Mesenchymal stem cell (in vitro differentiated cells and primary cell): Measurements from ENCODE around the gene LHFPL2.

Experiments used
- DNase-seq: peaks from one replicate; pipeline ENCODE4 v3.0.0-alpha.2; 2013
- H2AFZ ChIP-seq: one replicate; pipeline ENCODE4 v1.6.1; 2013; ENCODE audit warnings: low read depth, mild to moderate bottlenecking, control low read depth, inconsistent platforms, low read length, moderate library complexity
- H2AK5ac ChIP-seq: 2 replicates; pipeline ENCODE4 v1.6.1; 2013; ENCODE audit warnings: low read length, moderate library complexity, mild to moderate bottlenecking, inconsistent platforms; ENCODE audit not compliant: severe bottlenecking
- H2BK120ac ChIP-seq: one replicate; pipeline ENCODE4 v1.6.1; 2013; ENCODE audit warnings: low read depth, mild to moderate bottlenecking, inconsistent platforms, low read length, moderate library complexity
- H2BK12ac ChIP-seq, 2 experiments: one replicate each; pipeline ENCODE4 v1.6.1; 2013; ENCODE audit warnings: inconsistent platforms in 2 of 2, low read length in 2 of 2, mild to moderate bottlenecking in 2 of 2, moderate library complexity in 2 of 2, control low read depth in 1 of 2
- H2BK15ac ChIP-seq: one replicate; pipeline ENCODE4 v1.6.1; 2013; ENCODE audit warnings: mild to moderate bottlenecking, low read depth, inconsistent platforms; ENCODE audit not compliant: poor library complexity, severe bottlenecking
- H2BK5ac ChIP-seq: 2 replicates; pipeline ENCODE4 v1.6.1; 2013; ENCODE audit warnings: low read depth, mild to moderate bottlenecking, low read length, control low read depth, inconsistent platforms; ENCODE audit not compliant: poor library complexity, severe bottlenecking
- H3K14ac ChIP-seq, 2 experiments: one replicate each; pipeline ENCODE4 v1.6.1; 2013; ENCODE audit warnings: inconsistent platforms in 2 of 2, low read length in 2 of 2, control low read depth in 1 of 2, mild to moderate bottlenecking in 1 of 2, moderate library complexity in 1 of 2
- H3K18ac ChIP-seq, 2 experiments: one replicate each; pipeline ENCODE4 v1.6.1; 2013; ENCODE audit warnings: inconsistent platforms in 2 of 2, low read length in 2 of 2, control low read depth in 1 of 2, low read depth in 1 of 2, mild to moderate bottlenecking in 1 of 2
- H3K23ac ChIP-seq, 2 experiments: one replicate each; pipeline ENCODE4 v1.6.1; 2013; ENCODE audit warnings: inconsistent platforms in 2 of 2, low read length in 2 of 2, mild to moderate bottlenecking in 2 of 2, moderate library complexity in 2 of 2, control low read depth in 1 of 2
- H3K27ac ChIP-seq: 2 replicates; pipeline ENCODE4 v1.5.1; 2013; ENCODE audit warnings: mild to moderate bottlenecking, moderate library complexity, low read length, control low read depth, inconsistent platforms; ENCODE audit not compliant: poor library complexity, severe bottlenecking
- H3K27me3 ChIP-seq, 2 experiments: 2 replicates each; pipeline versions ENCODE4 v1.6.1 to v1.7.0; 2013; ENCODE audit warnings: low read length in 2 of 2, mild to moderate bottlenecking in 2 of 2, moderate library complexity in 2 of 2, control low read depth in 1 of 2, inconsistent platforms in 1 of 2; ENCODE audit not compliant: control insufficient read depth in 1 of 2, insufficient read depth in 1 of 2
- H3K36me3 ChIP-seq, 2 experiments: 2 replicates each; pipeline versions ENCODE4 v1.6.1 to v1.7.0; 2013; ENCODE audit warnings: low read length in 2 of 2, control low read depth in 1 of 2, inconsistent platforms in 1 of 2, low read depth in 1 of 2, mild to moderate bottlenecking in 1 of 2; ENCODE audit not compliant: insufficient read depth in 2 of 2, control insufficient read depth in 1 of 2
- H3K4ac ChIP-seq, 2 experiments: one replicate each; pipeline ENCODE4 v1.6.1; 2013; ENCODE audit warnings: inconsistent platforms in 2 of 2, low read length in 2 of 2, mild to moderate bottlenecking in 2 of 2, moderate library complexity in 2 of 2, control low read depth in 1 of 2, low read depth in 1 of 2
- H3K4me1 ChIP-seq: 2 replicates; pipeline ENCODE4 v1.6.1; 2013; ENCODE audit warnings: low read depth, low read length, control low read depth; ENCODE audit not compliant: control insufficient read depth, insufficient read depth
- H3K4me2 ChIP-seq: 2 replicates; pipeline ENCODE4 v1.6.1; 2013; ENCODE audit warnings: low read length, mild to moderate bottlenecking, inconsistent platforms; ENCODE audit not compliant: poor library complexity, severe bottlenecking
- H3K4me3 ChIP-seq, 2 experiments: 2 replicates each; pipeline versions ENCODE4 v1.5.1 to v1.7.0; 2013; ENCODE audit warnings: low read length in 2 of 2, mild to moderate bottlenecking in 2 of 2, control low read depth in 1 of 2, low read depth in 1 of 2; ENCODE audit not compliant: insufficient read depth in 1 of 2
- H3K79me1 ChIP-seq: replicated peaks from 2 replicates; pipeline ENCODE4 v1.6.1; 2013; ENCODE audit warnings: mild to moderate bottlenecking, control low read depth, low read length, inconsistent platforms; ENCODE audit not compliant: poor library complexity, severe bottlenecking
- H3K9ac ChIP-seq: 2 replicates; pipeline ENCODE4 v1.7.0; 2013; ENCODE audit warnings: mild to moderate bottlenecking, low read length, moderate library complexity
- H3K9me3 ChIP-seq: 2 replicates; pipeline ENCODE4 v1.7.0; 2013; ENCODE audit warnings: mild to moderate bottlenecking, low read length; ENCODE audit not compliant: control insufficient read depth
- H4K8ac ChIP-seq: one replicate; pipeline ENCODE4 v1.6.1; 2013; ENCODE audit warnings: inconsistent platforms, mild to moderate bottlenecking, low read length, moderate library complexity
- H4K91ac ChIP-seq: one replicate; pipeline ENCODE4 v1.6.1; 2013; ENCODE audit warnings: mild to moderate bottlenecking, low read length, inconsistent platforms
- WGBS: methylation state at CpG from one replicate; pipeline ENCODE4 v1.1.7; 2013; ENCODE audit warnings: mixed read lengths; 5-methylcytosine and 5-hydroxymethylcytosine counted together

Gene LHFPL2

DNA sequence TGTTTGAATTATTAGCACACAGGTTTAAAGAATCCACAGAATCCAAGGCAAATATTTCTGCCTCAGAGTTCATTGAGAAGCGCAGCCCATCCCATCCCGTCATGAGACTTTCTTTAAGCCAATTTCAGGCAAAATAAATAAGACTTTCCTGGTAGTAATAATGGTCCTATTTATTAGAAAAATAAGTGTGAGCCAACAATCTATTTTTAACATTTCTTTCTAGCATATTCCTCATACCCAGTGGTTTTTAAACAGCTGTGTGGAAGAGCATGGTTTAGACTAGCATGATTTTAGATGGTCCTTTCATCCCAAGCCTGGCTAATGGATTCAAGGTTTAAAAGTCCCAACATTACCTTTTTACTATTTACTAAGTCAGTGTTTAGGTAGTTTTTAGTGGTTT lies 162.4 kb downstream of the LHFPL2 start:
- no peak overlapping the region for H2BK15ac ChIP-seq
- peaks cover 6% of the 10 kb centered on the region for H3K79me1 ChIP-seq
- no peak overlapping the region for H3K9ac ChIP-seq
- H3K4me2 ChIP-seq, result no peak overlapping the region
- no peak overlapping the region for H3K4me3 ChIP-seq
- no CpG with 5 or more reads among the region's 2 CpGs for WGBS
- H3K4me1 ChIP-seq, result no peaks in the 10 kb centered on the region
- no peak overlapping the region for H3K14ac ChIP-seq
- H4K8ac ChIP-seq, result no peak overlapping the region
- H2BK12ac ChIP-seq, result no peak overlapping the region
- H3K27me3 ChIP-seq, result no peaks in the 10 kb centered on the region
- no peak overlapping the region for H3K23ac ChIP-seq
- no peak overlapping the region for H3K4ac ChIP-seq
- H3K27ac ChIP-seq, result no peak overlapping the region
- H4K91ac ChIP-seq, result no peak overlapping the region
- peaks cover 9 to 82% of the 10 kb centered on the region in 2 experiments for H3K36me3 ChIP-seq
- H2BK120ac ChIP-seq, result no peak overlapping the region
- no peak overlapping the region for H2AFZ ChIP-seq
- no peak overlapping the region for H3K18ac ChIP-seq
- no peak overlapping the region for H2AK5ac ChIP-seq
- H2BK5ac ChIP-seq, result no peak overlapping the region
- no peaks in the 10 kb centered on the region for H3K9me3 ChIP-seq
- DNase-seq, result no peak

DNA sequence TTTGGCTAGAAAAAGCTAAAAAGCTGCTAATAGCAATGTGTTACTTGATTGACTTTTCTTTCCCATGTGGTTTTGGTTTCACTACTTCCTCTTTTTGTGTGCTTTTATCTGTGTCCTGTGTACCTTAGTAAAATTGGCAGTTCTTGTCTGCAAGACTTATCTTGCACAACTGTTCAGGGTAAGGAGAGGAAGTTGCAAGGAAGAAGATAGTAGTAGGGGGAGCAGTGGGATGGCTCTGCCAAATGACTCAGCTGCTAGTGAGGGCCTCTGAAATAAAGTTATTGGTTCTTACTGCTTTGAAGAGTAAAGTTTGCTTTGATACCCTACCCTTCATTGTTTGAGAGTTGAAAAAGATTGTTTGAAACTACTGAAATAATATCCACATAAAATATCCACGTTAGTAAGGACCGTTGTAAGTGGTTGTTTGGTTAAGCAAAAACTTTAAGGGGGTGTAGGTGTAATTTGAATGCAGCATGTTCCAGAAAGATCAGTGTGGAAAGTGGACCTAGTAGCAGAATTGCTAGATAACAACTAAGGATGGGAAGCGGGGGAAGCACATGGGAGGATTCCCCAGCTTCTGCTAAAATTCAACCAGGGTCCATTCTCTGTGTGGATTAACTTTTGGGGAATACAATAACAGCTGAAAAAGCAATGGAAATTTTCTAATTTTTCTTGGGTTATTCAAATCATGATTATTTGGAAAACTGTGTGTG lies 164.6 kb downstream of the LHFPL2 start:
- Histone ChIP-seq H3K18ac (no peak overlapping the region), H2BK15ac (no peak overlapping the region), H3K4me3 (no peak overlapping the region), H3K4ac (no peak overlapping the region), H2BK120ac (no peak overlapping the region), H3K4me2 (no peak overlapping the region), H2AK5ac (no peak overlapping the region), H2BK12ac (no peak overlapping the region), H3K27ac (no peak overlapping the region), H3K23ac (no peak overlapping the region), H3K4me1 (no peaks in the 10 kb centered on the region), H3K79me1 (peaks cover 2% of the 10 kb centered on the region), H3K36me3 (peaks cover 6 to 66% of the 10 kb centered on the region in 2 experiments), H4K91ac (no peak overlapping the region), H3K14ac (no peak overlapping the region), H3K27me3 (no peaks in the 10 kb centered on the region), H2BK5ac (no peak overlapping the region), H3K9ac (no peak overlapping the region), H4K8ac (no peak overlapping the region), H2AFZ (no peak overlapping the region), H3K9me3 (no peaks in the 10 kb centered on the region)
- DNase-seq, result peak; percentile 51
- 89% methylated on average over 3 of the region's 3 CpGs for WGBS

DNA sequence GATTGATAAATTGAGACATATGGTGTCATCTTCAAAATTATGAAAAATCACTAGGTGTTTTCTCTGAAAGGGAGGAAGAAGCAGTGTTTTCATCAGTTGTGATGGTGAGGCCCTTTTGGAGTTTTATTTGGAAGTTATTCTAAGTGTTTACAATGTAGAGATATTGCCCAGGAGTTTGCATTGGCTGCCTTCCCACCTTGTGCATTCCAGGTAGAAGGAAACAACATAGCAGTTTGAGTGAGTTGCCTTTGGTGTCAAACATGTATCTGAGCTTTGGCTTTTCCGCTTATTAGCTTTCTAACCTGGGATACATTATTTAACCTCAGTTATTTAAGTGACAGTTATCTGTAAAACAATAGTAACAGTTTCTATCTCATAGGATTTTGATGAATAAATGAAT lies 165.6 kb downstream of the LHFPL2 start:
- Histone ChIP-seq H4K8ac (no peak overlapping the region), H2AK5ac (no peak overlapping the region), H3K18ac (no peak overlapping the region), H3K9ac (no peak overlapping the region), H3K4me2 (no peak overlapping the region), H3K79me1 (peaks cover 2% of the 10 kb centered on the region), H3K4ac (no peak overlapping the region), H3K9me3 (no peaks in the 10 kb centered on the region), H3K4me1 (no peaks in the 10 kb centered on the region), H3K4me3 (no peak overlapping the region), H3K14ac (no peak overlapping the region), H2BK120ac (no peak overlapping the region), H2BK5ac (no peak overlapping the region), H2BK12ac (no peak overlapping the region), H3K27me3 (no peaks in the 10 kb centered on the region), H2AFZ (no peak overlapping the region), H3K27ac (no peak overlapping the region), H4K91ac (no peak overlapping the region), H3K36me3 (peaks cover 0 to 59% of the 10 kb centered on the region in 2 experiments), H2BK15ac (no peak overlapping the region), H3K23ac (no peak overlapping the region)
- no CpG with 5 or more reads among the region's 1 CpG for whole genome bisulfite sequencing
- DNase-seq, result no peak

GRCh38 chr5:78476795-78477194 lies 171.8 kb downstream of the LHFPL2 start:
- no peak overlapping the region for H4K8ac ChIP-seq
- H3K4me2 ChIP-seq, result no peak overlapping the region
- no peak overlapping the region for H3K4ac ChIP-seq
- no peak overlapping the region for H2BK12ac ChIP-seq
- no peak overlapping the region for H2AFZ ChIP-seq
- H2BK5ac ChIP-seq, result no peak overlapping the region
- no peak overlapping the region for H3K4me3 ChIP-seq
- no peak for DNase-seq
- no peak overlapping the region for H3K14ac ChIP-seq
- H3K23ac ChIP-seq, result no peak overlapping the region
- no peak overlapping the region for H2BK120ac ChIP-seq
- H2BK15ac ChIP-seq, result no peak overlapping the region
- no peak overlapping the region for H4K91ac ChIP-seq
- peaks cover 4% of the 10 kb centered on the region for H3K79me1 ChIP-seq
- peaks cover 0 to 22% of the 10 kb centered on the region in 2 experiments for H3K36me3 ChIP-seq
- no peak overlapping the region for H2AK5ac ChIP-seq
- no peak overlapping the region for H3K9ac ChIP-seq
- H3K27me3 ChIP-seq, result no peaks in the 10 kb centered on the region
- H3K9me3 ChIP-seq, result no peaks in the 10 kb centered on the region
- H3K4me1 ChIP-seq, result no peaks in the 10 kb centered on the region
- no peak overlapping the region for H3K18ac ChIP-seq
- no peak overlapping the region for H3K27ac ChIP-seq
- WGBS, result 100% methylated on average over 1 of the region's 1 CpG
